ENCODE measurements around the gene RNF220.
"Not testable (repeated sequence)": the region's sequence is repeated elsewhere in the genome, so short reads cannot be mapped to it uniquely, and the experiment has no call there.

The RNF220 gene

DNA sequence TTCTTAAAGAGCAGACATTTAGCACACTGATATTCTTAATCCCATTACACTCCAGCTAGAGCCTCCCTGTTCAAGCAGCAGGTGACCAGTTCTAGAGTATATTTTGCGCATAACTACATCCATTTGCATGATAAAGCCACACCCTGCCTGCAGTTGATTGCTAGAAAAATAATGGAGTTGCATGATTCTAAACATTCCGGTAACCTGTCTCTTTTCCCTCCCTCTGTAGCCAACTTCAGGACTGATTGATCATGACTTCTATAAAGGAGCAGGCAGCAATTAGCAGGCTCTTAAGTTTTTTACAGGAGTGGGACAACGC is 284.4 kb downstream of the RNF220 start:
- peaks cover 4% of the 10 kb centered on the region for H3K4me1 Mint-ChIP-seq (ENCODE audit: low read depth)

GRCh38 chr1:44693159-44693558 is 288.1 kb downstream of the RNF220 start:
- Mint-ChIP-seq H3K36me3 (ENCODE audit: low read depth) (no peaks in the 10 kb centered on the region), H3K27ac (no peak overlapping the region), H3K27me3 (ENCODE audit: low read depth) (peaks cover 3% of the 10 kb centered on the region), H3K4me1 (ENCODE audit: low read depth) (peaks cover 14% of the 10 kb centered on the region), H3K4me3 (no peak overlapping the region), H3K9me3 (no peaks in the 10 kb centered on the region)

More for the DNA sequence above, 284.4 kb downstream of the RNF220 start:
- H3K9me3 Mint-ChIP-seq, result no peaks in the 10 kb centered on the region
- no peak overlapping the region for H3K4me3 Mint-ChIP-seq
- peaks cover 3% of the 10 kb centered on the region for H3K27me3 Mint-ChIP-seq (ENCODE audit: low read depth)
- no peaks in the 10 kb centered on the region for H3K36me3 Mint-ChIP-seq (ENCODE audit: low read depth)
- H3K27ac Mint-ChIP-seq, result no peak overlapping the region

- peaks cover 14% of the 10 kb centered on the region for H3K4me1 Mint-ChIP-seq (ENCODE audit: low read depth)
- peaks cover 3% of the 10 kb centered on the region for H3K27me3 Mint-ChIP-seq (ENCODE audit: low read depth)
- H3K27ac Mint-ChIP-seq, result no peak overlapping the region
- no peaks in the 10 kb centered on the region for H3K9me3 Mint-ChIP-seq
- H3K4me3 Mint-ChIP-seq, result no peak overlapping the region
- H3K36me3 Mint-ChIP-seq (ENCODE audit: low read depth), result no peaks in the 10 kb centered on the region
Observed at GRCh38 chr1:44693900-44694299, 288.8 kb downstream of the RNF220 start.

DNA sequence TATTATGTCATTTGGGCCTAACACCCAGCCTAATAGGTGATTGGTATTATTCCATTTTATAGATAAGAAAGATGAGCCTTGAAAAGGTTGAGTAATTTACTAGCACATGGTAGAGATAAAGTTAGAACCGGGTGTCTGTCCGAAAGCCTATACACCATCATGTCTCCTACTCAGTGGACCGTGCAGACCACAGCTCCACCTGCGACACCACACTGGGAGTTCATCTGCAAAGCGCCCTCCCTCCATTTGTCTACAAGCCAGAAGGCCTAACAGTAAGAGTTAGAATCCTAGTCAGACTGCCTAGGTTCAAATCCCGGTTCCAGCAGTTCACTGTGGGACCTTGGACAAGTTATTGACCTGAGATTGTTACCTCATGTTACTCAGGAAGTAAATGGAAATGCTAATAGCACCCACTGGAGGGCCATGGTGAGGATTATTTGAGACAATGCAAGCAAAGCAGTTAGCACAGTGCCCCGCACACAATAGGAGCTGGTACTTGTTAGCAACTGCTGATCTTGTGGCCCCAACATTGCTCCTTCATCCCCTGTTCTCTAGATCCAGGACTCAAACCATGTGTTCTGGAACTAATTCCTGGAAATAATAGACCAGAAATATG is 289.9 kb downstream of the RNF220 start:
- H3K27ac Mint-ChIP-seq, result no peak overlapping the region
- no peak overlapping the region for H3K4me3 Mint-ChIP-seq
- peaks cover 3% of the 10 kb centered on the region for H3K27me3 Mint-ChIP-seq (ENCODE audit: low read depth)
- peaks cover 14% of the 10 kb centered on the region for H3K4me1 Mint-ChIP-seq (ENCODE audit: low read depth)
- H3K36me3 Mint-ChIP-seq (ENCODE audit: low read depth), result no peaks in the 10 kb centered on the region
- no peaks in the 10 kb centered on the region for H3K9me3 Mint-ChIP-seq

DNA sequence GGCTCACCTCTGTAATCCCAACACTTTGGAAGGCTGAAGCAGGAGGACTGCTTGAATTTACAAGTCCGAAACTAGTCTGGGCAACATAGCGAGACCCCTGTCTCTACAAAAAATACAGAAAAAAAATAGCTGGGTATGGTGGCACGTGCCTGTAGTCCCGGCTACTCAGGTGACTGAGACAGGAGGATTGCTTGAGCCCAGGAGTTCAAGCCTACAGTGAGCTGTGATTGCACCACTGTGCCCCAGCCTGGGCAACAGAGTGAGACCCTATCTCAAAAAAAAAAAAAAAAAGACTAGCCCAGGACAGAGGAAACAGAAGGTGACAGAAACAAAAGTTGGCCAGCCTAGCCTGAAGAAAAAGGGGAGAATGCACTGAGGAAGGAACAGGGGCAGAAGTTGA is 290.6 kb downstream of the RNF220 start:
- H3K36me3 Mint-ChIP-seq (ENCODE audit: low read depth), result no peaks in the 10 kb centered on the region
- H3K27ac Mint-ChIP-seq, result no peak overlapping the region
- peaks cover 3% of the 10 kb centered on the region for H3K27me3 Mint-ChIP-seq (ENCODE audit: low read depth)
- H3K9me3 Mint-ChIP-seq, result no peaks in the 10 kb centered on the region
- no peak overlapping the region for H3K4me3 Mint-ChIP-seq
- H3K4me1 Mint-ChIP-seq (ENCODE audit: low read depth), result peaks cover 14% of the 10 kb centered on the region

DNA sequence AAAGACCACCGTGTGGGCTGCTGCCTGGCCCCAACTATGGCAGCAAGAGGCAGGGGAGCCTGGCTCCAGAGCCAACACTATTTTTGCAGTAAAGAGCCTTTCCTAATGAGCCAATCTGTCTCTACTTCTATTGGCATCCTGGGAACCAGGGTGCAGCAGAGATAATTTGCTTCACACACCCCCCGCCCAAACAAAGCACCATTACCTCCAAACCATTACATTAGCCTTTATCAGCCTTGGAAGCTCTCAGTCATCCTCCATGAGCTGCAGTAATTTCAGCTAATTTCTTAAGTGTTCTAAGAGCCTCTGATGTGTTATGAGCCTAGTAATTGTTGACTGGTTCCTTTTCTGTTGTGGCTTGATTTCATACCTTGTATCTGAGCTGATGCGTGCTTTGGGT is 291.0 kb downstream of the RNF220 start:
- H3K4me3 Mint-ChIP-seq, result no peak overlapping the region
- no peaks in the 10 kb centered on the region for H3K9me3 Mint-ChIP-seq
- H3K36me3 Mint-ChIP-seq (ENCODE audit: low read depth), result no peaks in the 10 kb centered on the region
- peaks cover 3% of the 10 kb centered on the region for H3K27me3 Mint-ChIP-seq (ENCODE audit: low read depth)
- no peak overlapping the region for H3K27ac Mint-ChIP-seq
- H3K4me1 Mint-ChIP-seq (ENCODE audit: low read depth), result peaks cover 14% of the 10 kb centered on the region

DNA sequence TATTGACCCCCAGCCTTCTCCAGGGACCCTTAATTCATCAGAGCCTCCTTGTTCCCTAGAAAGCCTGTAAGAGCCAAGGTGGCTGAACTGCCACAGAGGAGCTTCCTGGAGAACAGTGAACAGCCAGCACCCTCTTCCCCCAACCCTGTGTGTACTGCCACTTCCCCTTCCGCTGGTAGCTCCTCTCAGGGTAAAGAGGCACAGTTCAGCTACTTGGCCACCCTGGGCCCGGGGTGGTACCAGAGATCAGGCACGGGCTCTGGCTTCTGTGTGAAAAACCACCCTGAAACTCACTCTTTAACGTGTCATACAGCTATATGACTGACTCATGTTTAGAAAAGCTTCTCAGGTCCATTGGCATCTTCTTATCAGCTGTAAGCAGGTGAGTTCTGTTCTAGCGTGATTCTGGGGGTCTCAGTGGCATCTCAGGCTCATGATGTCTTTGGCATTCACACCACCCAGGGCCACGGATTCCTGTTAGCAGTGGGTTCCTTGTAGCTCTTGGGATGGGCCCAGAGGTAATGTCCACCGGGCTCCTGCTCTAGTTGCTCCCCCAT is 291.8 kb downstream of the RNF220 start:
- Mint-ChIP-seq H3K4me3 (peak overlapping the region; percentile 21), H3K4me1 (ENCODE audit: low read depth) (peaks cover 14% of the 10 kb centered on the region), H3K36me3 (ENCODE audit: low read depth) (no peaks in the 10 kb centered on the region), H3K27ac (peak overlapping the region; percentile 81), H3K9me3 (no peaks in the 10 kb centered on the region), H3K27me3 (ENCODE audit: low read depth) (no peaks in the 10 kb centered on the region)

- Mint-ChIP-seq H3K4me1 (ENCODE audit: low read depth) (peaks cover 14% of the 10 kb centered on the region), H3K36me3 (ENCODE audit: low read depth) (no peaks in the 10 kb centered on the region), H3K27ac (no peak overlapping the region)
Observed at GRCh38 chr1:44698138-44698537, 293.1 kb downstream of the RNF220 start.

DNA sequence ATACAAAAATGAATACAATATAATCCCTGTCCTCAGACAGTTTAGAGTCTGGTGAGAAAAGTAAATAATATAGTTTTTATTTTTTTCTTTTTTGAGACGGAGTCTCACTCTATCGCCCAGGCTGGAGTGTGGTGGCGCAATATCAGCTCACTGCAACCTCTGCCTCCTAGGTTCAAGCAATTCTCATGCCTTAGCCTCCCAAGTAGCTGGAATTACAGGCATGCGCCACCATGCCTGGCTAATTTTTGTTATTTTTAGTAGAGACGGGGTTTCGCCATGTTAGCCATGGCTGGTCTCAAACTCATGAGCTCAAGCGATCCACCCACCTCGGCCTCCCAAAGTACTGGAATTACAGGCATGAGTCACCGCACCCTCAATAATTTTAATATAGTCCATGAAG is 294.3 kb downstream of the RNF220 start:
- H3K9me3 Mint-ChIP-seq, result not testable (repeated sequence)
- H3K4me1 Mint-ChIP-seq (ENCODE audit: low read depth), result peaks cover 12% of the 10 kb centered on the region

More at GRCh38 chr1:44698138-44698537, 293.1 kb downstream of the RNF220 start:
- no peaks in the 10 kb centered on the region for H3K27me3 Mint-ChIP-seq (ENCODE audit: low read depth)
- H3K4me3 Mint-ChIP-seq, result no peak overlapping the region
- H3K9me3 Mint-ChIP-seq, result no peaks in the 10 kb centered on the region

GRCh38 chr1:44700573-44700972 is 295.5 kb downstream of the RNF220 start:
- Mint-ChIP-seq H3K36me3 (ENCODE audit: low read depth) (no peaks in the 10 kb centered on the region), H3K27ac (no peak overlapping the region), H3K4me3 (no peak overlapping the region)

More for the DNA sequence above, 294.3 kb downstream of the RNF220 start:
- not testable (repeated sequence) for H3K36me3 Mint-ChIP-seq (ENCODE audit: low read depth); H3K4me3 Mint-ChIP-seq; H3K27ac Mint-ChIP-seq; H3K27me3 Mint-ChIP-seq (ENCODE audit: low read depth)

GRCh38 chr1:44701141-44701573 is 296.1 kb downstream of the RNF220 start:
- H3K4me1 Mint-ChIP-seq (ENCODE audit: low read depth), result peaks cover 10% of the 10 kb centered on the region

More at GRCh38 chr1:44700573-44700972, 295.5 kb downstream of the RNF220 start:
- peaks cover 12% of the 10 kb centered on the region for H3K4me1 Mint-ChIP-seq (ENCODE audit: low read depth)
- no peaks in the 10 kb centered on the region for H3K27me3 Mint-ChIP-seq (ENCODE audit: low read depth)
- H3K9me3 Mint-ChIP-seq, result no peaks in the 10 kb centered on the region

More at GRCh38 chr1:44701141-44701573, 296.1 kb downstream of the RNF220 start:
- H3K9me3 Mint-ChIP-seq, result no peaks in the 10 kb centered on the region
- no peak overlapping the region for H3K4me3 Mint-ChIP-seq
- H3K27me3 Mint-ChIP-seq (ENCODE audit: low read depth), result no peaks in the 10 kb centered on the region
- no peak overlapping the region for H3K27ac Mint-ChIP-seq
- H3K36me3 Mint-ChIP-seq (ENCODE audit: low read depth), result no peaks in the 10 kb centered on the region

Data from T-helper 1 cell treated with Interleukin-12 subunit alpha and Interleukin-12 subunit beta and Interleukin-4 antibody, amounts not matched to agents 30 μg/mL and 1 μg/mL, for 36 hours (primary cell).